K562 (cell line): Measurements from ENCODE around the gene VEGFA. TPM values are rescaled to one million over a fixed set of nuclear protein-coding genes. Genes with fewer than 3 reads are reported as not detected.
A peak's percentile ranks its signal among the peaks of the same experiment; 100 is the strongest.

ENCODE experiments used
- ARHGAP35 ChIP-seq: fragments of 450-650 bp; IDR thresholded peaks from 2 replicates; pipeline ENCODE4 v1.6.1; 2018; ENCODE audit not compliant: partially characterized antibody
- BCLAF1 ChIP-seq, 2 experiments: fragments of 450-650 bp in 1 of 2; IDR thresholded peaks; 2 replicates each; pipeline ENCODE4 v1.6.1; 2011 to 2017; ENCODE audit warnings: low read depth in 2 of 2, antibody characterized with exemption in 1 of 2, borderline replicate concordance in 1 of 2, low read length in 1 of 2, mild to moderate bottlenecking in 1 of 2, mixed read lengths in 1 of 2; ENCODE audit not compliant: control insufficient read depth in 1 of 2
- BHLHE40 ChIP-seq: IDR thresholded peaks from 2 replicates; pipeline ENCODE4 v1.6.1; 2011; ENCODE audit warnings: low read length, improper control_type of control experiment
- CEBPB ChIP-seq: fragments of 450-650 bp; IDR thresholded peaks from 2 replicates; pipeline ENCODE4 v1.6.1; 2016; ENCODE audit warnings: missing genetic modification characterization, missing compliant biosample characterization
- CXXC5 ChIP-seq: fragments of 250-450 bp; sonication (Bioruptor Pico); IDR thresholded peaks from 2 replicates; pipeline ENCODE4 v1.8.0; 2022; ENCODE audit warnings: inconsistent platforms, mild to moderate bottlenecking, moderate library complexity
- E2F3 ChIP-seq: fragments of 250-450 bp; sonication (Bioruptor Pico); IDR thresholded peaks from 2 replicates; pipeline ENCODE4 v1.4.0; 2020; ENCODE audit warnings: mild to moderate bottlenecking
- E2F8 ChIP-seq: fragments of 450-650 bp; IDR thresholded peaks from 2 replicates; pipeline ENCODE4 v1.7.1; 2018; ENCODE audit warnings: mild to moderate bottlenecking, low read depth; ENCODE audit not compliant: partially characterized antibody
- ELF4 ChIP-seq: fragments of 450-650 bp; formaldehyde crosslinking; IDR thresholded peaks from 2 replicates; pipeline ENCODE4 v1.4.0; 2022; ENCODE audit warnings: missing genetic modification characterization
- HBP1 ChIP-seq: fragments of 450-650 bp; formaldehyde crosslinking; IDR thresholded peaks from 2 replicates; pipeline ENCODE4 v1.4.0; 2022; ENCODE audit warnings: missing genetic modification characterization
- HDAC2 ChIP-seq: fragments of 450-650 bp; IDR thresholded peaks from 2 replicates; pipeline ENCODE4 v1.6.1; 2016; ENCODE audit warnings: mild to moderate bottlenecking
- NFXL1 ChIP-seq: fragments of 450-650 bp; formaldehyde crosslinking; IDR thresholded peaks from 2 replicates; pipeline ENCODE4 v1.4.0; 2021; ENCODE audit warnings: mild to moderate bottlenecking
- POLR3G ChIP-seq: IDR thresholded peaks from 2 replicates; pipeline ENCODE4 v1.6.1; 2011; ENCODE audit not compliant: insufficient read length, insufficient replicate concordance; ENCODE audit errors: extremely low read depth
- RBM39 ChIP-seq: fragments of 200-400 bp; formaldehyde crosslinking; optimal IDR thresholded peaks from 2 replicates; pipeline ENCODE3; 2018; ENCODE audit warnings: low read depth, low read length
- RFX7 ChIP-seq: fragments of 250-450 bp; sonication (Bioruptor Pico); IDR thresholded peaks from 2 replicates; pipeline ENCODE4 v1.5.1; 2021; ENCODE audit warnings: mild to moderate bottlenecking
- SIRT6 ChIP-seq: IDR thresholded peaks from one replicate; pipeline ENCODE4 v1.6.1; 2012; ENCODE audit warnings: low read depth, mild to moderate bottlenecking, control low read depth, inconsistent platforms, low read length, moderate library complexity
- SMARCA4 ChIP-seq: fragments of 450-650 bp; IDR thresholded peaks from 2 replicates; pipeline ENCODE4 v1.6.1; 2016
- STAT5A ChIP-seq: IDR thresholded peaks from 2 replicates; pipeline ENCODE4 v1.6.1; 2012; ENCODE audit warnings: low read length, inconsistent platforms, borderline replicate concordance
- SUPT5H ChIP-seq: fragments of 450-650 bp; IDR thresholded peaks from 2 replicates; pipeline ENCODE4 v1.6.1; 2016
- YY1 ChIP-seq, 3 experiments: IDR thresholded peaks; 2 replicates each; pipeline ENCODE4 v1.6.1; 2011; ENCODE audit warnings: low read length in 2 of 3, mild to moderate bottlenecking in 2 of 3, moderate library complexity in 2 of 3, borderline replicate concordance in 1 of 3, control low read depth in 1 of 3, low read depth in 1 of 3; ENCODE audit not compliant: insufficient read depth in 3 of 3, insufficient replicate concordance in 2 of 3, control insufficient read depth in 1 of 3, insufficient read length in 1 of 3; ENCODE audit errors: extremely low read depth in 1 of 3
- ZBTB1 ChIP-seq: sonication (generic); formaldehyde crosslinking; IDR thresholded peaks from 2 replicates; pipeline ENCODE4 v1.8.1; 2023; ENCODE audit warnings: missing genetic modification reagents, low read depth, mild to moderate bottlenecking, borderline replicate concordance
- ZNF282 ChIP-seq: sonication (generic); formaldehyde crosslinking; IDR thresholded peaks from 2 replicates; pipeline ENCODE4 v1.8.1; 2023; ENCODE audit warnings: missing genetic modification reagents
- polyA plus RNA-seq, 8 experiments: library from polyadenylated mRNA; depleted of rRNA in 4 of 8; stranded (reverse) in 5 of 8; unstranded in 3 of 8; fragments of >200 nt; fragmentation: Nextera tagmentation in 2 of 8; fragmentation: Illumina TruSeq in 1 of 8; extraction: Ambion mirVana in 2 of 8; extraction: Trizol in 1 of 8; gene quantifications; 2 replicates each; pipeline versions ENCODE4 v1.2.1 to v1.2.3, GENCODE V29; 2011 to 2014; ENCODE audit warnings: inconsistent platforms in 1 of 8, missing spikeins in 1 of 8
- total RNA-seq, 7 experiments: library from RNA; depleted of rRNA in 6 of 7; stranded (reverse); fragments of >200 nt in 6 of 7; fragmentation: Illumina TruSeq in 2 of 7; extraction: Trizol in 2 of 7; gene quantifications; 2 replicates each; pipeline versions ENCODE4 v1.2.1 to v1.2.3, GENCODE V29; 2011 to 2021; ENCODE audit warnings: low replicate concordance in 1 of 7

Gene VEGFA
- total and polyA plus RNA-seq, 9 of the 15 experiments (the other 6 are each of a cell fraction or from before 2014, with no cell fraction given): 14.0 to 271 (median 124) TPM

- TF ChIP-seq ELF4 (CRISPR knock-in tag) (0 out of 2 replicates have a peak, but pooled peaks have one; percentile 21), E2F8 (no peak), NFXL1 (CRISPR knock-in tag) (no peak), POLR3G (no peak), BHLHE40 (peak; percentile 35; the same call in 1 of the 2 replicates), ZNF282 (no peak; the same call in 1 of the 2 replicates), CXXC5 (CRISPR knock-in tag) (no peak), HDAC2 (peak; percentile 76), SIRT6 (no peak), CEBPB (no peak), RBM39 (no peak), STAT5A (no peak), RFX7 (CRISPR knock-in tag) (no peak), SMARCA4 (peak; percentile 46), YY1 (IDR thresholded peaks at IDR 0.05; ENCODE audit: borderline replicate concordance in 1 of 3, control insufficient read depth in 1 of 3, extremely low read depth in 1 of 3, insufficient read depth in 3 of 3, insufficient read length in 1 of 3, insufficient replicate concordance in 2 of 3, low read depth in 1 of 3, low read length in 2 of 3) (peak in 2 of 3 experiments; percentile 60 to 62), SUPT5H (peak; percentile 35; the same call in 1 of the 2 replicates), BCLAF1 (IDR thresholded peaks at IDR 0.05; ENCODE audit: borderline replicate concordance in 1 of 2, control insufficient read depth in 1 of 2, low read depth in 2 of 2, low read length in 1 of 2) (no peak), ARHGAP35 (peak; percentile 81), ZBTB1 (CRISPR knock-in tag) (no peak; the same call in 1 of the 2 replicates), HBP1 (CRISPR knock-in tag) (peak; percentile 82), E2F3 (CRISPR knock-in tag) (no peak)
Measured at GRCh38 chr6:43770372-43771209, 580 bp downstream of the VEGFA start (continued).
